ENCODE measurements around the gene CCDC172. TPM values are rescaled to one million over a fixed set of nuclear protein-coding genes. Genes with fewer than 3 reads are reported as not detected.
"Not testable (repeated sequence)": the region's sequence is repeated elsewhere in the genome, so short reads cannot be mapped to it uniquely, and the experiment has no call there.

CCDC172 gene
- total RNA-seq, 1 donor from 2014 or later: not detected

GRCh38 chr10:116385311-116385710 lies 61.1 kb downstream of the CCDC172 start:
- H3K4me1 Mint-ChIP-seq (ENCODE audit: low read depth): peaks cover 7% of the 10 kb centered on the region
- H3K36me3 Mint-ChIP-seq (ENCODE audit: low read depth): no peaks in the 10 kb centered on the region
- no peak for TF ChIP-seq CTCF (IDR thresholded peaks at IDR 0.05)
- no peak for DNase-seq (ENCODE audit: low spot score)
- no peak overlapping the region for H3K4me3 Mint-ChIP-seq (ENCODE audit: unreplicated experiment)
- H3K9me3 Mint-ChIP-seq (ENCODE audit: low read depth): no peaks in the 10 kb centered on the region
- no peak overlapping the region for H3K27ac Mint-ChIP-seq (ENCODE audit: unreplicated experiment)
- H3K27me3 Mint-ChIP-seq (ENCODE audit: low read depth): no peaks in the 10 kb centered on the region

- H3K9me3 Mint-ChIP-seq (ENCODE audit: low read depth): no peaks in the 10 kb centered on the region
- H3K4me3 Mint-ChIP-seq (ENCODE audit: unreplicated experiment): no peak overlapping the region
- no peaks in the 10 kb centered on the region for H3K36me3 Mint-ChIP-seq (ENCODE audit: low read depth)
- no peaks in the 10 kb centered on the region for H3K27me3 Mint-ChIP-seq (ENCODE audit: low read depth)
- H3K27ac Mint-ChIP-seq (ENCODE audit: unreplicated experiment): no peak overlapping the region
- no peak for DNase-seq (ENCODE audit: low spot score)
- peak; percentile 88 for TF ChIP-seq CTCF (IDR thresholded peaks at IDR 0.05)
- H3K4me1 Mint-ChIP-seq (ENCODE audit: low read depth): peaks cover 11% of the 10 kb centered on the region
These were observed 62.0 kb downstream of the CCDC172 start for GRCh38 chr10:116385994-116386809.

GRCh38 chr10:116393246-116393831 lies 69.1 kb downstream of the CCDC172 start:
- not testable (repeated sequence) for H3K27me3 Mint-ChIP-seq (ENCODE audit: low read depth); H3K27ac Mint-ChIP-seq (ENCODE audit: unreplicated experiment); H3K36me3 Mint-ChIP-seq (ENCODE audit: low read depth); DNase-seq (ENCODE audit: low spot score); H3K9me3 Mint-ChIP-seq (ENCODE audit: low read depth); H3K4me3 Mint-ChIP-seq (ENCODE audit: unreplicated experiment); H3K4me1 Mint-ChIP-seq (ENCODE audit: low read depth)

GRCh38 chr10:116395223-116395985 lies 71.2 kb downstream of the CCDC172 start:
- DNase-seq (ENCODE audit: low spot score): no peak
- H3K9me3 Mint-ChIP-seq (ENCODE audit: low read depth): peaks cover 7% of the 10 kb centered on the region
- H3K27ac Mint-ChIP-seq (ENCODE audit: unreplicated experiment): no peak overlapping the region
- H3K4me1 Mint-ChIP-seq (ENCODE audit: low read depth): peaks cover 8% of the 10 kb centered on the region
- H3K4me3 Mint-ChIP-seq (ENCODE audit: unreplicated experiment): no peak overlapping the region
- no peaks in the 10 kb centered on the region for H3K36me3 Mint-ChIP-seq (ENCODE audit: low read depth)
- H3K27me3 Mint-ChIP-seq (ENCODE audit: low read depth): no peaks in the 10 kb centered on the region
- no peak for TF ChIP-seq CTCF (IDR thresholded peaks at IDR 0.05)

- TF ChIP-seq CTCF (IDR thresholded peaks at IDR 0.05): no peak
- DNase-seq (ENCODE audit: low spot score): no peak
- Mint-ChIP-seq H3K9me3 (ENCODE audit: low read depth) (peaks cover 7% of the 10 kb centered on the region), H3K4me1 (ENCODE audit: low read depth) (no peaks in the 10 kb centered on the region), H3K4me3 (ENCODE audit: unreplicated experiment) (no peak overlapping the region), H3K36me3 (ENCODE audit: low read depth) (no peaks in the 10 kb centered on the region), H3K27me3 (ENCODE audit: low read depth) (no peaks in the 10 kb centered on the region), H3K27ac (ENCODE audit: unreplicated experiment) (no peak overlapping the region)
These were observed 74.0 kb downstream of the CCDC172 start for GRCh38 chr10:116398224-116398623.
